Kidney (tissue), 14 donors: ENCODE measurements around the gene MSANTD1. TPM values are rescaled to one million over a fixed set of nuclear protein-coding genes. Genes with fewer than 3 reads are reported as not detected.

ENCODE experiments used
- DNase-seq, 5 donors: peaks; one replicate each; pipeline ENCODE4 v3.0.0-alpha.2; 2013 to 2020
- FAIRE-seq: peaks from 2 replicates; lab custom pipeline; 2012; peaks lifted over from hg19 to GRCh38; lab: Jason Lieb, UNC
- H3K27ac ChIP-seq, 2 donors: one replicate each; pipeline ENCODE4 v1.7.0; 2013; ENCODE audit warnings: low read depth in 2 of 2, low read length in 2 of 2, inconsistent platforms in 1 of 2
- H3K27me3 ChIP-seq: one replicate; pipeline ENCODE4 v1.7.1; 2013; ENCODE audit warnings: low read length, inconsistent platforms; ENCODE audit not compliant: control insufficient read depth, insufficient read depth
- H3K36me3 ChIP-seq, 3 donors: one replicate each; pipeline versions ENCODE4 v1.7.0 to v1.7.1; 2013; ENCODE audit warnings: low read length in 3 of 3, control low read depth in 1 of 3, inconsistent platforms in 1 of 3; ENCODE audit not compliant: insufficient read depth in 3 of 3, control insufficient read depth in 2 of 3
- H3K4me1 ChIP-seq, 3 donors: one replicate each; pipeline versions ENCODE4 v1.7.0 to v1.7.1; 2013; ENCODE audit warnings: low read length in 3 of 3, inconsistent platforms in 1 of 3, low read depth in 1 of 3; ENCODE audit not compliant: control insufficient read depth in 2 of 3, insufficient read depth in 2 of 3
- H3K4me3 ChIP-seq, 3 donors: one replicate each; pipeline versions ENCODE4 v1.7.0 to v1.8.1; 2013; ENCODE audit warnings: low read length in 3 of 3, control low read depth in 1 of 3, inconsistent platforms in 1 of 3
- H3K9ac ChIP-seq, 3 donors: one replicate each; pipeline versions ENCODE4 v1.7.0 to v1.7.1; 2013; ENCODE audit warnings: low read length in 3 of 3, control low read depth in 1 of 3, inconsistent platforms in 1 of 3
- H3K9me3 ChIP-seq, 3 donors: one replicate each; pipeline versions ENCODE4 v1.7.0 to v1.7.1; 2013; ENCODE audit warnings: low read length in 3 of 3, control low read depth in 1 of 3, inconsistent platforms in 1 of 3; ENCODE audit not compliant: control insufficient read depth in 2 of 3, insufficient read depth in 1 of 3
- CTCF ChIP-seq: IDR thresholded peaks from 3 replicates; pipeline ENCODE4 v1.5.1; 2012; ENCODE audit warnings: mild to moderate bottlenecking, moderate library complexity, borderline replicate concordance; ENCODE audit not compliant: insufficient read depth; ENCODE audit errors: extremely low read depth
- intact Hi-C: fragments of 100-400 bp; cut with DNase I; formaldehyde crosslinking; loops from one replicate; pipeline ENCODE4 v1.11.1; 2022
- polyA plus RNA-seq: library from polyadenylated mRNA; stranded (reverse); fragments of 350-450 nt; fragmentation: Illumina TruSeq; extraction: RNeasy Lipid Tissue Mini Kit (QIAGEN cat#74804); gene quantifications from one replicate; pipeline ENCODE4 v1.2.3, GENCODE V29; 2014; ENCODE audit warnings: low read depth, low replicate concordance; ENCODE audit not compliant: insufficient read depth
- total RNA-seq: library from RNA; stranded (reverse); fragmentation: NEBNext Ultra II Directional; extraction: Animal tissue kit (Norgen Biotek cat#: 25700); gene quantifications from one replicate; pipeline ENCODE4 v1.2.1, GENCODE V29; 2021
- donor health status: control.
- donor health status: control.
- donor health status: control.
- donor health status: control.
- donor health status: control.
- donor health status: DM: yes; HTN: yes; CAD: no.
- donor health status: Normal renal cell carcinoma (clear cell type).

MSANTD1 gene
- total and polyA plus RNA-seq, 2 donors from 2014 or later: 0.91 TPM; not detected in 1

- intact Hi-C loops: no loop called here
- Histone ChIP-seq H3K27ac (no peak overlapping the region), H3K4me1 (no peaks in the 10 kb centered on the region), H3K9me3 (no peaks in the 10 kb centered on the region), H3K9ac (no peak overlapping the region), H3K36me3 (peaks cover 0 to 54% (median 50%) of the 10 kb centered on the region in 3 donors), H3K27me3 (no peaks in the 10 kb centered on the region), H3K4me3 (no peak overlapping the region)
- no peak for FAIRE-seq
- peak in 1 of 5 donors; percentile 13 for DNase-seq
- TF ChIP-seq CTCF: no peak
These were observed 28.3 kb upstream of the MSANTD1 start for GRCh38 chr4:3220476-3221183.

DNA sequence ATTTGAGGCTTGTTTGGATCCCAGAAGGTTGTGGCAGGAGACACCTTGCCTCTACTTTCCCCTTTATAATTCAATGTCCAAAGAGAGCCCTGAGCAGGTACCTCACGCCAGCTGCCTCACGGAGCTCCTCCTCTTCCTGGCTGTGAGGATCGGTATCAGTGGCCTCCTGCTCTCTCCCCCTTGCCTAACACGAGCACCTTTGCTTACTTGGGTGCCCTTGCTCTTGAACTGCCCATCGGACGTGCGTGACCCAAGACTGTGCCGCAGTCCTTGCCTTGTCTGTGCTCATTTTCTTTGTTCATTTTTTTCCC lies 27.8 kb upstream of the MSANTD1 start:
- no peaks in the 10 kb centered on the region for H3K27me3 ChIP-seq
- H3K4me1 ChIP-seq: no peaks in the 10 kb centered on the region
- DNase-seq (peak in 1 of 5 donors; percentile 44), FAIRE-seq (no peak)
- no peaks in the 10 kb centered on the region for H3K9me3 ChIP-seq
- H3K4me3 ChIP-seq: no peak overlapping the region
- no peak overlapping the region for H3K9ac ChIP-seq
- no peak for TF ChIP-seq CTCF
- H3K27ac ChIP-seq: no peak overlapping the region
- intact Hi-C loops: no loop called here
- H3K36me3 ChIP-seq: peaks cover 0 to 51% (median 47%) of the 10 kb centered on the region in 3 donors

DNA sequence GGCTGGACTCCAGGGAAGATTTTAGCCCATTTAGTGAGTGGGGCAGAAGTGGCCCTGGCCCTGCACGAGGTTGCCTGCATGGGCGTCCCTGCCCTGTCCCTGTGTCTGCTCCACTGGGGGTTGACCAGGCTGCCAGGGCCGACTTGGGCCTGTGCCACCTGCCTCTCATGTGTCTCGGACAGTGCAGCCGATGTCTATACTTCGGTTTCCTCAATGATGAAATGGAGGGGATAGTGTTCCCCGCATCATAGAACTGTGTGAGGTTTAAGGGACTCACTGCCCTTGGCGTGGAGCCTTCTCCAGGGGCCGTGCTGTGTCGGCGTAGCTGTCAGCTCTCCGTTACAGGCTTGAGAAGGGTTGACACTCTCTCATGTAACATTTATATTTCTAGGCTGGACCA lies 27.0 kb upstream of the MSANTD1 start:
- FAIRE-seq: no peak
- peak in 1 of 5 donors; percentile 52 for DNase-seq
- Histone ChIP-seq H3K27ac (no peak overlapping the region), H3K4me3 (no peak overlapping the region), H3K4me1 (no peaks in the 10 kb centered on the region), H3K9ac (no peak overlapping the region), H3K36me3 (peaks cover 0 to 47% (median 44%) of the 10 kb centered on the region in 3 donors), H3K9me3 (no peaks in the 10 kb centered on the region), H3K27me3 (no peaks in the 10 kb centered on the region)
- intact Hi-C loops: no loop called here
- TF ChIP-seq CTCF: no peak
